ENCODE measurements around the gene SRGN.

- TF ChIP-seq EZH2 (optimal IDR thresholded peaks at IDR 0.05; ENCODE audit: low read depth, low read length): no peak
- no peak for TF ChIP-seq CTCF (IDR thresholded peaks at IDR 0.05; ENCODE audit: low read length)
- no peak for TF ChIP-seq EZH2phosphoT487 (IDR thresholded peaks at IDR 0.05; ENCODE audit: low read length)
These were observed 17.0 kb upstream of the SRGN start for GRCh38 chr10:69070951-69071350.
